HG03139 (cell line): Measurements from ENCODE around the gene IGF2R.
"Not testable (repeated sequence)": the region's sequence is repeated elsewhere in the genome, so short reads cannot be mapped to it uniquely, and the experiment has no call there.

ENCODE experiments used
- ATAC-seq: cut with Tn5 transposase; IDR thresholded peaks from one replicate; pipeline ENCODE4 v1.9.1; 2021; ENCODE audit not compliant: unreplicated experiment

The IGF2R gene

GRCh38 chr6:160116411-160116810, 147.5 kb downstream of the IGF2R start:
- no peak for ATAC-seq

- no peak for ATAC-seq
Measured at GRCh38 chr6:160117137-160117536, 148.3 kb downstream of the IGF2R start.

- no peak for ATAC-seq
Measured at GRCh38 chr6:160118620-160119229, 149.8 kb downstream of the IGF2R start.

GRCh38 chr6:160120087-160120486, 151.2 kb downstream of the IGF2R start:
- no peak for ATAC-seq

- no peak for ATAC-seq
Measured at GRCh38 chr6:160121558-160121957, 152.7 kb downstream of the IGF2R start, which contains the start of gene SLC22A1. SLC22A1 (plus strand) TSS chr6:160121815; CDS start chr6:160121936, 121 bp downstream.

- no peak for ATAC-seq
Measured at GRCh38 chr6:160121981-160122380, 153.1 kb downstream of the IGF2R start.

GRCh38 chr6:160122744-160123143, 153.9 kb downstream of the IGF2R start:
- no peak for ATAC-seq

GRCh38 chr6:160124007-160124406, 155.1 kb downstream of the IGF2R start:
- ATAC-seq, result no peak

GRCh38 chr6:160124605-160125004, 155.7 kb downstream of the IGF2R start:
- no peak for ATAC-seq

- not testable (repeated sequence) for ATAC-seq
Measured at GRCh38 chr6:160125105-160125504, 156.2 kb downstream of the IGF2R start.

GRCh38 chr6:160127270-160128124, 158.6 kb downstream of the IGF2R start:
- ATAC-seq, result no peak

GRCh38 chr6:160128125-160128683, 159.3 kb downstream of the IGF2R start:
- ATAC-seq, result no peak

- no peak for ATAC-seq
Measured at GRCh38 chr6:160128879-160129516, 160.1 kb downstream of the IGF2R start.

GRCh38 chr6:160129881-160130615, 161.2 kb downstream of the IGF2R start:
- ATAC-seq, result no peak

GRCh38 chr6:160130729-160131484, 162.0 kb downstream of the IGF2R start:
- no peak for ATAC-seq

- no peak for ATAC-seq
Measured at GRCh38 chr6:160131636-160132296, 162.9 kb downstream of the IGF2R start.

- ATAC-seq, result no peak
Measured at GRCh38 chr6:160132297-160132637, 163.4 kb downstream of the IGF2R start.

GRCh38 chr6:160132776-160133338, 164.0 kb downstream of the IGF2R start:
- no peak for ATAC-seq
